Non-pigmented ciliary epithelial cell (primary cell): ENCODE data around the gene SPTB.
A peak's percentile ranks its signal among the peaks of the same experiment; 100 is the strongest.

Experiments used
- DNase-seq: peaks from one replicate; pipeline ENCODE4 v3.0.0-alpha.2; 2010; ENCODE audit warnings: low read depth

SPTB gene

DNA sequence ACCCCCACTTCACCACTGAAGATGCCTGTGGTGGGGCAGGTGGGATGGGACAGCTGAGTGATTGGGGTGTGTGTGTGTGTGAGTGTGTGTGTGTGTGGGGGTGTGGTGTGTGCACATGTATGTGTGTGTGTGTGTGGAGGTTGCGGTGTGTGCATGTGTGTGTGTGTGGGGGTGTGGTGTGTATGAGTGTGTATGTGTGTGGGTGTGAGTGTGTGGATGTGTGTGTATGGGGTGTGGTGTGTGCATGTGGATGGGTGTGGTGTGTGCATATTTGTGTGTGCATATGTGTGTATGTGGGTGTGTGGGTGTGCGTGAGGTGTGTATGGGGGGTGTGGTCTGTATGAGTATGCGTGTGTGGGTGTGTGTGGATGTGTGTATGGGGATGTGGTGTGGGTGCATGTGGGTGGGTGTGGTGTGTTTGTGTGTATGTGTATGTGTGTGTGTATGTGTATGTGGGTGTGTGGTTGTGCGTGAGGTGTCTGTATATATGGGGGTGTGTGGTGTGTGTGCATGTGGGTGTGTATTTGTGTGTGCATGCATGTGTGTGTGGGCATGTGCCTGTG, 113.9 kb downstream of the SPTB start:
- DNase-seq: no peak

DNA sequence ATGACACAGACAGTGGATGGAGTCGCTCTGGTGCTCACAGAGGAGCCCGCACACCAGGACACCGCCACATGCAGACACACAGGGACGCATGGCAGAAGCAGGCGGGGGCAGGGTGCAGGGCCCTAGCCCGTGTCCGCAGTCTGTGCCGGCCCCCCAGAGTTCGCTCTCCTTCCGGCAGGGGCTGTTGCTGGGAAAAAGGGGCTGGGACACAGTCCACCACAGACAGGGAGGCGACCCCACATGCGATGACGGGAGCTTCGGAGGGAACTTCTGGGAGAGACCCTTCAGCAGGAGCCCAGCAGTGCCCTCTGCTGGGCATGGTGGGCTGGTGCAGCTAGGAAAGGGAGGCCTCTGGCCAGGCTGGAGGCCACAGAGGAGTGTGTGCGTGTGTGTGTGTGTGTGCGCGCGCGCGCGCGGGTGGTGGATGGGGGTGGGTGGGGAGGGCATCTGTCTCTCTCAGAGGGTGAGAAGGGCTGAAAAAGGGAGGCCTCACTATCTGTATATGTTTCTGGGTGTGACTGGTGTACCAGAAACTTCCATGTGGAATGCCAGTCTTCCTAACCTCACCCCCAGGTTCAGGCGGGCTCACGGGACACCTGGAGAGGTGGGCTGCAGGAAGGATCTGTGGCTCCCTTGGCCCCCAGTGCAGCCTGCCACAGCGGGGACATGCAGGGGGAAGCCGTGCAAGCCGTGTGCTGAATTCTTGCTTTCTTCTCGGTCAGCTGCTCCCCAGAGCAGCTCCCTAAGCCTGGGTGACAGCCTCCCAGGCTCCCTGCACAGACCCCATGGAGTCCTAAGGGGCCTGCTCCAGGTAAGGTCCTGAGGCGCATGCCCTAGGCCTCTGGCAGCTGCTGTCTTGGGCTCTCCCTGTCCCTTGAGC, 114.8 kb downstream of the SPTB start:
- DNase-seq: no peak

DNA sequence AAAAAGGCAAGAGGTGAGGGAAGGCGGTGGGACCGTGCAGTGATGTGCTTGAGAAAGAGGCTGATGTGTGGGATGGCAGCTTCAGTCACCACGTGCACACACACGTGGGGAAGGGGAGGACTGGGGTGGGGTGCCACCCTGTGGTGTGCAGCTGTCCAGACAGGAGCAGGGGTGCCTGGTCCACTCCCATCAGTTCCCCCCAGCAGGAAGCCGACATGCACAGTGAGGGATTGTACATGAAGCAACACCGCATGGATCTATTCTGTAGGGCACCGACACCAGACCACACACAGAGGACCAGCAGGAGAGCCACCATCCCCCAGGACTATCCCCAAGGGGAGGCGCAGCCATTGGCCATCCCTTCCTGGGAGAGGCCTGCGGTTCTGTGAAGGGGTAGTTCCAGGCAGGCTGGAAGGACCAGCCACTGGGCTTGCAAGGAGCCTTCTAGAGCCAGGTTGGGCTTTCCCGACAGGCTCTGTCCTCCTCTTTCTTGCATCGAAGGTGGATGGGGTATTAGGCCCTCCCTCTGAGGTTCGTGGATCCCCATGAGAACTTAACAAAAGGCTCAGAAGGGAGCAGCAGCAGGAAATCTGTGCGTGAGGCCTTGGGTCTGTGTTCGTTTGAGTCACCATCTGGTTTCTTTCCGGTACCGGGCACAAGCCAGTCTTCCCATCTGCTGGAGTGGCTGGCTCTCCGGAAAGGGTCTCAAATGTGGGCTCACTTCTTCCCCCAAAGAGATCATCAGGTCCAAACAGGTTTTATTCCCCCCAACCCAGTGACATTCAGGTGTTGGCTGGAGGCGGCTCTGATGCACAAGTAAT, 115.7 kb downstream of the SPTB start:
- no peak for DNase-seq

DNA sequence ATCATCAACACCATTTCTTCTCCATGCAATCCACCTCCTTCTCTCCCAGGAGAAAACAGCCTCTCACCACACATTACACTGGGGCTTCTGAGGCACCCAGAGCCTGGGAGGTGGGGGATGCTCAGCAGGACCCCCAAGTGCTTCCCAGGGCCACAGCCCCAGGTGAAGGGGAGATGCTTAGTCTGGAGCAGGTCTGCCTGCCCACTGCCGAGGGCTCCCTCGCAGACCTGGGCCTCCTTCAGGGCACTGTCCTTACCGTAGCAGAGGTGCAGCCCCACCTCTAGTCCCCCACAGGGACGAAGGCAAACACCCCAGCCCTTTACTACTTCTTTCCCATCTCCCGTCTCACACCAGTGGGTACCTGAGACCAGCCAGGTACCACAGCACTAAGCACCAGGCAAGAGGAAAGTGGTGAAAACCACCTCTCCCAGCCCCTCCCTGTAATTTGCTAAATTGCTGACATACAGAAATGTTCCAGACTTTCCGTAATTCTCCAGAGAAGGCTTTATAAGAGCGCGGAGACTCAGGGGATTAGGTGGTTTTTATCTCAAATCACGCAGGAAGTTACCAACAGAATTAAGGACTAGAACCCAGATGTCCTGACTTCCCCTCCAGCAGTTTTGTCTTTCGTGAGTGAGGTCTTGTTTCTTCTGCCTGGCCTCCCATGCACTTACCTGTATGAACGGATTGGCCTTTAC, 116.5 kb downstream of the SPTB start:
- no peak for DNase-seq

DNA sequence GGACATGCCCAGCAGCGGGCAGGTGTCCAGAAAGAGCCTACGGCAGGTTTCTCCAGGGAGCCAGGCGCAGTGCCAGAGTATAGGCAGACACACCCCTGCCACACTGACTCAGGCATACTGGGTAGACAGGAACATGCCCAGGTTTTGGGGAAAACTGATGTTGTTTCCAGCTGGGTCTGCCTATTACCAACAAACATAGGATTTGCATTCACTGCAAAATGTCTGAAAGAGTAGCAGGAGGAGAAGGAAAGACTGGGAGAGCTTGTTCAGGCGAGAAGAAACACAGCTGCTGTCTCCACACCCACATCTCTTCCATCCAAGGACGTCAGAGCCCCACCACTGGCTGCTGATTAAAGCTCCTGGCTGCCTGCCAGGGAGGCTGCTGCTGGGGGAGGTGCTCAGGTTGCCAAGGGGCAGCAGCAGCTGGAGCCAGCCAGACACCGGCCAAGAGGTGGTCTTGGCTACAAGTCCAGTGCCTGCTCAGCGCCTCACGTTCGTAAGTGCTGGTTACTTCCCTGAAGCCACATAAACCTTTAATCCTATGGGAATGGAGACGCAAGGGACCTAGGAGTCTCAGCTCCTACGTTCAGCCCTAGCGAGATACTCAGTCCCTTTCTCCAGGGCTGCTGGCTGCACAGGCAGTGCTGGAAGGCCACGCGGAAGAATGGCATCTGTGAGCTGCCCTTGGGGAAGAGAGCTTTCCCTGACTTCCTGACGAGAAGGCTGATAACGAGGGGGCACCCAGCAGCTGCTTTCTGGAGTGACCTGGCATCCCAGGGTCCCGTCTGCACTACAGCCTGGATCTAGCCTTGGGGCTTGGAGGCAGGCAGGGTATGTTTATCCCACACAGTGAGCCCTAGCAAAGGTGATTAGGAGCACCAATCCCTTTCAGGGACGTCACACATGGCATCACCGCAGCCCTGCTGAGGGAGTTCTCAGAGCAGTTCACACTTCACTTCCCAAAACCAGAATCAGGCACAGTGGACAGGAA, 117.4 kb downstream of the SPTB start:
- peak; percentile 83 for DNase-seq

DNA sequence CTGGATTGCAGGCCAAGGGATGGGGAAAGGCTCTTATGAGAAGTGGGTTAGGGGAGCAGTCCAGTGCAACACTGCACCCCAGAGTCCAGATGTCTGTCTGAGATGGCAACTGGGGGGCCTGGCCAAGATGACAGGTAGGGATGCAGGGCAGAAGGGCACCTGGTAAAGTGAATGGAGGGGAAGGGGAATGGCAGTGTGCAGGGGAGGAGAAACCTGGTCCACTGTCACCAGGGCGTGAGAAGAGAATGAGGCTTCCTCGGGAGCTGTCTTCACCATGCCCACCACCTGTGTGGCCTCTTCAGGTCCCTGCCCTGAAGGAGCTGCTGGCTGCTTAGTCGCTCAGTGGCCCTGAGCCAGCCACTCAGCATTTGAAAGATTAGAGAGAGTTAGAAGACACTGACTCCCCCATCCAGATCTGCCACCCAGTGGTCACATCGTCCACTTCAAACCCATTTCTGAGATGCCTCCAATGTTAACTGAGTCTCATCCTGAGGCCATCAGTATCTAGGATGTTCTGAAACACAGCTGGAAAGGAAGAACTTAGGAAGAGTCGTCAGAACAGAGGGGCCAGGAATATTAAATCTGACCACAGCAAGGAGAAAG, 118.2 kb downstream of the SPTB start:
- no peak for DNase-seq

DNA sequence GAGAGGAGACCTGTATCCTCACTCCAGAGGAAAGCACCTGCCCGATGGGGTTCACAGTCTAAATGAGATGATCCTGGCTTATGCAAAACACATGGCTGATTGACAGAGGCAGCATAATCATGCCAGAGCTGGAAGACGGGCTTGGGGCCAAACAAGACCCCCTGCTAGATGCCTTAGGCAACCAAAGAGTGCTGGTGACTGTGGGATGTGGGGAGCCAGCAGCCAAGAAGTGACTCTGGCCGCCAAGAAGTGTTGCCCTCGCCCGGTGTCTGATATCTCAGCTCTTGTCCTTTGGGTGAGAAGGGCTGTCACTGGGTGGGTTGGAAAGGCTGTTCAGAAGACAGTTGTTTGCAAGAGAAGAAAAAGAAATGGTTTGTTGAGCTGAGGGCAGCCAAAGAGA, 118.8 kb downstream of the SPTB start:
- DNase-seq: no peak

DNA sequence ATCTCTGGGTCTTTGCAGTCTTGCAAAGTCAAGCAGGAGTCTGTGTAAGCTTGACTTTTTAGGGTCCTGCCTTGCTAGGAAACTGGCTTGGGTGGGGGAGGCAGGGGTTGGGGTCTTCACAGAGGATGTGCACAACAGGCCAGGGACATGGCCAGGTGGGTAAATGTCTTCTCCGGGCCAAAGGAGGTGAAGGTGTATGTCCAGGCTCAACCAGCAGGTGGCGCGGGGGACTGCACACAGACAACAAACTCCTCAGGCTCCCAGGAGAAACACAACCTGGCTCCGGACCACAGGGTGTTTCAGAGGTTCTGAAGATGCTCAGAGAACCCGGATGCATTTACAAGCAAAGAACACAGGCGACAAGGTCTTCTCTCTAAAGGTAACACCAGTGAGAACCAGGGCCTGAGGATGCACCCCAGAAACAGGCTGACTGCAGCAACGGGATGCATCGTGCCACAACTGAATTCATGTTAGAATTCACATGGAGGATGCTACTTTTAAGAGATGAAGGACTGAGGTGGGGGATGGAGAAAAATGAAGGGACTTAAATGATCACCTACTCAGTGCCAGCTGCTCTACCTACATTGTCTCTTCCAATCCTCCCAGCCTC, 119.5 kb downstream of the SPTB start:
- DNase-seq: no peak

DNA sequence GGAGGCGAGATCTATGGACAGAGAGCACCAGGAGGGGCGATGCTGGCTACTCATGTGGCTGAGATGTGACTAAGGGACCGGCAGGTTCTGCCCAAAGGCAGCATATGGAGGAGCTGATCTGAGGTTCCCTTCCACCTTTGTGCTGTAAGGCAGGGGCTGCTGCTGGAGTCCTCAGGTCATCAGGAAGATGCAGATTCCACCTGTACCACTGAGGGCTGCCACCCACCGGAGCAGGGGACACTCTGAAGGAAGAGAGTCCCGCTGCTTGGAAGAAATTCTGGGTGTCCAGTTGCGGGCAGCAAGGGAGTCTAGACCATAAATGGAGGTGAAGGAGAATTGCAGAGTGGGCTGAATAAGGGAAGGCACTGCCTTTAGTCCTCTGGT, 120.2 kb downstream of the SPTB start:
- DNase-seq: no peak

DNA sequence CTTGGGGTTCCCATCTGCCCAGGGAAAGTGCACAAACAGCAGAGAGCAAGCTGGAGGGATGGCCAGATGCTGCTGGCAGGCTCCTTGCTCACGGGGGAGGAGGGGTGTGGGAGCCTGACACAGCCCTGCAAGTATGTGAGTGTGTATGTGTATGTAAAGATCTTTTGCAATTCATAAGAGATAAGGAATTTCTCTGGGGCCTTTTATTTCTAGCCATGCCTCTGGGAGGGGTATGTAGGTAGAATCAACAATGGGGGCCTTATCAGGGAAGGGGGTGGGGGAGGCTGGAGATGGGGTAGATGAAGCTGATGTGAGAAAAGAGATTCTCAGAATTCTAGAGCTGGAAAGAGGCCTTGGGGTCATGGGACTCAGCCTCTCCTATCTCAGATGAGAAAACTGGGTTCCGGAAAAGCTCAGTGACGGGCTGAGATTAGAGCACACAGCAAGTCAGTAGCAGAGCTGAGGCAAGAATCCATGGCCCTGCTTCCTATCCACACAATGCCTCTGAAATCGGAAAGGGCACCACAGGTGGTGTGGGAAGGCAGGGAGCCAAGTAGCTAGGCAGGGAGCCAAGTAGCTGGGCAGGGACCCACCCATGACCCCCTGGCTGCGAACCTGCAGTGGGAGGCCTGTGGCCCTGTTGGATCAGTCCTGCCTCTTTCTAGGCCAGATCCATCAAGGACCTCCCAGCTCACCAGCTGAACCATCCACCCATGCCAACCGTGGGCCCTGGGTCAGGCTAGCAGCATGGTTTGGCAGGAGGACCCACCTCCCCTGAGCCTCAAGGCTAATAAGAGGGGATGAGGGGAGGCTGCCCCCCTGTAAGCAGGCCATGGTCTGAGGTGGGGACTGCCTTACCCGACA, 120.8 kb downstream of the SPTB start:
- peak; percentile 83 for DNase-seq

DNA sequence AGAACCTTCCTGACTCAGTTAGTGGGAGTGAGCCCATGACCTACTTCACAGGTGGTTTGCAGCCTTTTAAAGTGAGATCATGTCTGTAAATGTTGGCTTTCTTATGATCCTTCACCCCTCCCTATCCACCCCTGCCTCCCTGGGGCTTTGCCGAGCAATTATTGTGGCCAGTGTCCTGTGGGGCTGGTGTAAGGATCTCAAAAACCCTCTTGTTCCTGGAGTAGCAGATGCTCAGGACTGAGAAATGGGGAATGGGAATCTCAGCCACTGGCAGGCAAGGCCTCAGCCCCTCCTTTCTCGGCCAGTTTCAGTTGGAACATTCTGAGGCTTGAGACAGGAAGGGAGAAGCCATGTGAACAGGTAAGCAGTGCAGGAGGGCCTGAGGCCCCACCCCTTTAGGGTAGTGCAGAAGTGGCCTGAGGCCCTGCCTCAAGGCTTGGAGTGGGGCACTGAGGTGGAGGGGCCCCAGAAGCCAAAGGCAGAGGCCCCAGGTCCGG, 121.6 kb downstream of the SPTB start:
- DNase-seq: no peak

DNA sequence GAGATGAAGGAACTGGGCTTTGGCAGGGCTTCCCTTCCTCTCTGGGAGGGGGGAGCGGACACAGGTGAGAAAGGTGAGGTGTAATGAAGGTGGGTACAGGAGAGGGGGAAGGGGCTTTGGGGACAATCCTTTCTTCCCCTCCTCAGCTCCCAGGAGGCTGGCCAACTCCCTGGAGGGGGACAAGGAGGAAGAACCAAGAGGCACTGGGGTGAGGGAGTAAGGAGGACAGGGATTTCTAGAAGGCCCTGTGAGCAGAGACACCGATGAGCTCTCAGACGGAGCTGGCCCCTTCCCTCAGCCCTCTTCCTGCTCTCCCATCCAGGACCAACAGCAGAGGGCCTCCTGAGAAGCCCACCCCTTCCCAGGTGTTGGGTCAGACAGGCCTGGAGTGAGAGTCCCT, 122.1 kb downstream of the SPTB start:
- no peak for DNase-seq

DNA sequence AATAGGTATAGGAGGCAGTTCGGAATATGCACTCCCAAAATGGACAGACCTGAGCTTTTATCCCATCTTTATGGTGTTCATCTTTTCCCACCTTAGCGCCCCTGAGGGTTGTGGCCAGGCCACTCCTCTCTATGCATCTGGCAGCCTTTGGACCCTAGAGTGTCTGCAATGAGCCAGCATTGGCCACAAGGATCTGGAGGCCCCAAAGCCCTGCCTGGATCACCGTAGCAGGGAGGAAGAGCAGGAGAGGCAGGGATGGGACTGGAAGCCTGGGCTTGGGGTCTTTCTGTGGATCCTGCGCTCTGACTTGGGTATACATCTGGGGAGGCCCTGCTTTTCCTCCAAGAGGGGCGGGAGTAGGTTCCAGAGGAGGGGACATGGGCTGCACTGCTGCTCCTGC, 123.0 kb downstream of the SPTB start:
- DNase-seq: no peak

DNA sequence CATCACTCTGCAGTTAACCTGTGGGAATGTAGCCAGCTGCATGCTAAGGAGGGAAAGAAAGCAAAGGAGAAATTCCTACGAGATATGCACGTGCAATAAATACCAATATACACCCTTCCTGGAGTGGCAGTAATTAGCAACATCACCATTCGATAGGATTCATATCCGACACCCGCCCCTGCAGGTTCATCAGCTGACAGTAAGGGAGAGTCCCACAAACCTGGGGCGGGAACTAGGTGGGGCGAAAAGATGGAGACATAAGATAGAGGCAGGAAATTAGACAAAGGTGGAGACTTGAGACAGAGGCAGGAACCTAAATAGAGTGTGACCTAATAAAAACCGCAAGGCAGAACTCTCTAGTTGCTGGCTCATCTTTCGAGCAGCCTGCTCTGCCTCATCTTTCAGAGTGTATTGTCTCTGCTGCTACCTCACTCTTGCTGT, 123.9 kb downstream of the SPTB start:
- no peak for DNase-seq

DNA sequence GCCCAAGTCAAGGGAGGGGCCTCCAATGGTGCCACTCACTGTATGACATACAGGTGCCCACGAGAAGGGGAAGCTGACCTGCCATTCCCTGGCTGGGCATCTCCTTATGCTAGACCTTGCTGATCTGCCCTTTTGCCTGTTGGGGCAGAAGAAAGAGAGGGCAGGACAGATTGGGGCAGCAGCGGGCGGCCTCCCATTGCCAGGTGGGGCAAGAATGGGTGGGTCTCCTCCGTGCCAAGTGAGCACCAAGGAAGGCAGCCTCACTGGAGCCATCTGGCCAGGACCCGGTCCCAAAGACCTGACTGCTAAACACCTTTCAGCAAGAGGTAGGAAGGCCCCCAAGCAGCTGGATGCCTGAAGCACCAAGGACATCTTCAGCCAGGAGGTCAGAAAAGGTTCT, 125.0 kb downstream of the SPTB start:
- no peak for DNase-seq

DNA sequence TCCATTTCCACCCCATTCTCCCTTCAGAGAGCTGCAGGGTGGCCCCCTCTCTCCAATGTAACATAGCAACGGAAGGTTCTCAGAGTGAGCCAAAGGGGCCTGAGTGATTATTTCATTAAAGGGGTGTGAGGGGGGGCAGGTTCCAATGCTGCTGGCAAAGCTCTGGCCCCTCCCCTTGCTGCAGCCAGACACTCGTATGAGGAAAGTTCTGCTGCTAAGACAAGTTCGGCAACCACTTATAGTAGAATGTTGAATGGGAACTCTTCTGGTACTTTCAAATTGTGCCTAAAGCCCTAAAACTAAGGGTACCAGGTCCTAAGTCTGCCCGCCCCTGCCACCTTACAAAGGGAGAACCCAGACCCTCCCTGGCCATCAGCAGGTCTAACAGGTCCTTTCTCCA, 125.7 kb downstream of the SPTB start:
- no peak for DNase-seq

DNA sequence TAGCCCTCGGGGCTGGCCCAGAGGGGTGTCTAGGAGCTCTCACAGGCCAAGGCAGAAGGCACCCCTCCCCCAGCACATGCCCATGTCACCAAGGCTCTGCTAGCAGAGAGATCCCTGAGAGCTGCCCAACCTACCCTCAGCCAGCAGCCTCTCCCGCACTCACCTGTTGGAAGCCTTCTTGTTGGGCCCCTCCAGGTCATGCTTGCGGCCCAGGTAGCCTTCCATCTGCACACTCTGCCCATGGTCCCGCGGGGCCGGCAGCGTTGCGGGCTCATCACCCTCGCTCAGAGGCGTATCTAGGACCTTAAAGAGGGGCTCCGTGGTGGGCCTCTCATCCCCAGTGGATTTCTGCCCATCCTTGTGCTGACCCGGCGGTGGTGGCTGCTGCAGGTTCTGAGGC, 126.3 kb downstream of the SPTB start:
- no peak for DNase-seq

DNA sequence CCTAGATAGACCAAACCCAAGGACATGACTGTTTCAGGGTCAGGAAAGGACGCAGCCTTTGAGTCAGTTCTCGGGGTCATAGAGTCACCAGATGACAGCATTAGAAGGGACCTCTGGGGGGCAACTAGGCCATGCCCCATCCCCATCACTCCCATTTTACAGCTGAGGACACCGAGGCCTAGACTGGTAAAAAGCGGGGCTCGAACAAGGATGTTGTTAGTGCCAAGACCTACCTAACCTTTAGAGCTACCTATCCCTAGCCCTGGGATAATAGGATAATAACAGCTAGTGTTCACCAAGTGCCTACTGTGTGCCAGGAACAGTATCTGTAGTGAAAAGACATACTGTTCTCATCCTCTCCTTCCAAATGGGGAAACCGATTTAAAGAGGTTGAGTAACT, 126.8 kb downstream of the SPTB start:
- DNase-seq: no peak
